T-helper 22 cell (primary cell): ENCODE measurements around the gene STK25.
"Not testable (repeated sequence)": the region's sequence is repeated elsewhere in the genome, so short reads cannot be mapped to it uniquely, and the experiment has no call there.

Source experiments
- DNase-seq: peaks from one replicate; pipeline ENCODE4 v3.0.0-alpha.2; 2020; ENCODE audit warnings: low read depth

STK25 gene

DNA sequence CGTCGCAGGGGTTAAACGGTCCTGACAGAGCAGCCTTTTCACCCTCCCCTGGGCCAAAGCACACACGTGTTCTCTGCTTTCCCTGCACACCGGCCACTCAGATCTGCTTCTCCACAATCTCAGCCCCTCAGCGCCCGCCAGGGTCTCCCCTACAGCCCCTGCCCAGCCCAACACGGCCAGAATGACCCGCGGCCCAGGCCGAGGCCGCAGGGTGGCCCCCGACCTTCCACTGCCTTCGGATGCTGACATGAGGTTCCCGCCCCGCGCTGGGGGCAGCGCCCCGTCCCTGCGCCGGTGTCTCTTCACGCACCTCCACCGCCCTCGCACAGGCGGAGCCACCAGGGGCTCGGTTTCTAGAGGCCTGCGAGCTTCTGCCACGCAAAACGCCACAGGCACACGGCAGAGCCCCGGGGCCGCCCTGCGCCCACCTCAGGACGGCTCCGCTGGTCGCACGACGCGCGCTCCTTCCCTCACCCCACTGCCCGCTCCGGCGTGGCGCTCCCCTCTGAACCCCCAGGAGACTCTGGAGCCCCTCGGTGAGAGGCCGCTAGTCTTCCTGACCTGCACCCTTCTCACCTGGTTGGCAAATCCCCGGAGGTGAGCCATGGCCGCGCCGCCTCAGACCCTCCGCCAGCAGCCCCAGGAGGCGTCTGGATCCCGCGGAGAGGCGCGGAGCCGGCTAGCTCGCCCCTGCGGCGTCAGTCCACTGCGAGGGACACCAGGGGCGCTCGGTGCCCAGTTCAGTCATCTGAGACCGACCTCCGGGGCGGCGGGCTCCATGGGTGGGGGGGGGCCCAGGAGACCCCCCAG lies 749 bp downstream of the STK25 start:
- DNase-seq = no peak

DNA sequence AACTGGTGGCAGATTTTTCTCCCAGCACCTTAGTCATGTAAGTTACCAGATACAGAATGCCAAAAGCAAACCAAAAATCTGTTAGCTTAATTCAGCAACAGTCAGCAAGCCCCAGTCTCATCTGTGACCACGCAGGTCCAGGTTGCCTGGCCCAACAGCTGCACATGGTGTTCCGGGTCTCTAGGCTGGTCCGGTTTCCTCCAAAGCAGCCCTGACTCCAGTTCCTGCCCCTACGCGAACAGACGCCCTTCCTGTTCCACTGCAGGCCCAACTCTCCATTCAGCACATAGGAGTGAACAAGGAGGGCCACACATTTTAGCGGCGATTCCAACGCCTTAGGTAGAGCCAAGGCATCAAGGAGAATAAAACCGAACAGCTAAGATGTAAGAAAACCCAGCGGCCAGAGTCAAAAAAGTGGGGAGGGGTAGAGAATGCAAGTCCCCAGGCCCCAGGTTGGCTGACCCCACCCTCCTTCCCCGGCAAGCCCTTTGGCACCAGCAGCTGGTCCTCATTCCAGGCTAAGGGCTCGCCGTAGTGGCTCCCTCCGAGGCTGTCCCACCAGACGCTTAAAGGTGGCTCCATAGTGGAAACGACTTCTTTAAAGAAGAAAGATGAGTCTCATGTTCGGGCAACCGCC lies 1.5 kb downstream of the STK25 start:
- no peak for DNase-seq

DNA sequence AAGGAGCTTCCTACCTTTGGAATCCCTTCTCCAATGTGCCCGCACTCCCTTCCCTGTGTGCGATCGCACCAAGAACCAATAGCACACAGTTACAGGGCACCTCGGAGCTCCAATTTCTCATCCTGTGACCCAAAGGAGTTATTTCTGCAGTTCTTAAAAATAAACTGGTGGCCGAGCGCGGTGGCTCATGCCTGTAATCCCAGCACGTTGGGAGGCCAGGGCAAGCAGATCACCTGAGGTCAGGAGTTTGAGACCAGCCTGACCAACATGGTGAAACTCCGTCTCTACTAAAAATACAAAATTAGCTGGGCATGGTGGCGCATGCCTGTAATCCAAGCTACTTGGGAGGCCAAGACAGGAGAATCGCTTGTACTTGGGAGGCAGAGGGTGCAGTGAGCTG lies 2.1 kb downstream of the STK25 start:
- DNase-seq = not testable (repeated sequence)

DNA sequence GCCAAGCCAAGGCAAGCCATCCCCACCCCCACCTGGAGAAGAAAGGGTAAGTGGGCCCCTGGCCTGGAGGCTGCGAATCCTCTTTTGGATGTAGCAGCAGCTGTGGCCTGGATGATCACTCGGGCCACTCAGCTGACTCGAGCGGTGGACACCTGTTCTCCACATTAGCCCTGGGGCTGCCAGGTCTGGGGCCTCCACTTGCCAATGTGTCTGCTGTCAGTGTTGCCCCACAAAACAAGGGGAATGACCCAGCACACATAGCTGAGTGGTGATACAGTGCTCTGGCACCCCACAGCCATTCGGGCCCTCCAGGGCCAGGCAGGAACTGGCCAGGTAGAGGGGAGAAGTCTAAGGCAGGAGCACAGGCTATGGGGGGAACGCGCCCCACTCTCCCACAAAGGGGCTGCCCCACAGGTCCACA lies 2.6 kb downstream of the STK25 start:
- no peak for DNase-seq

DNA sequence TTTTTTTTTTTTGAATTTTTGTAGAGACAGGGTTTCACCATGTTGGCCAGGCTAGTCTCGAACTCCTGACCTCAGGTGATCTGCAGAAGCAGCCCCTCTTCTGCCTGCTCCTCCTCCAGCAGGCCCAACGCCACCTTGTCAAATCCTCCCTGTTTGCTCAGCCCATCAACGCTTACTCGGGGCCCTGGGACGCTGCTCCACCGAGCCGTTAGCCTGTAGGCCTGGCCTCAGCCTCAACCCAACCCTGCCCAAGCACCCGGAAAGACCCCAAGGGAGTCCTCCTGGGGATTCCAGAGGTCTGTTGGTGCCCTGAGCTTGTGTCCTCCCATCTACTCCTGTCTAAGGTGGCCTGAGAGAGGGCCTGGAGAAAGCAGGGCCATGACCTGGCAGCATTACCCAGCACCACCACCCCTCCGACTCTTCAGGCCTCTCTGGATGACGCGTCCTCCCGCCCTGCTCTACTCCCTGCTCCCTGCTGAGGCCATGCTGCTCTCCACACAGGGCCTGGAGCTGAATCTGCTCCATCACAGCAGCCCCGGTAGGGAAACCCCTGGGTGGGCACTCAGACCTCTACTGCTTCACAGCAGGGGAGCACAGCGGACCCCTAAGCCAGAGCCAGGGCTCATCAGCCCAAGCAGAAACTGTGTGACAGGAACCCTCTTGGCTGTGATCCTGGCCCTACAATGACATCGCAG lies 3.2 kb downstream of the STK25 start:
- no peak for DNase-seq

DNA sequence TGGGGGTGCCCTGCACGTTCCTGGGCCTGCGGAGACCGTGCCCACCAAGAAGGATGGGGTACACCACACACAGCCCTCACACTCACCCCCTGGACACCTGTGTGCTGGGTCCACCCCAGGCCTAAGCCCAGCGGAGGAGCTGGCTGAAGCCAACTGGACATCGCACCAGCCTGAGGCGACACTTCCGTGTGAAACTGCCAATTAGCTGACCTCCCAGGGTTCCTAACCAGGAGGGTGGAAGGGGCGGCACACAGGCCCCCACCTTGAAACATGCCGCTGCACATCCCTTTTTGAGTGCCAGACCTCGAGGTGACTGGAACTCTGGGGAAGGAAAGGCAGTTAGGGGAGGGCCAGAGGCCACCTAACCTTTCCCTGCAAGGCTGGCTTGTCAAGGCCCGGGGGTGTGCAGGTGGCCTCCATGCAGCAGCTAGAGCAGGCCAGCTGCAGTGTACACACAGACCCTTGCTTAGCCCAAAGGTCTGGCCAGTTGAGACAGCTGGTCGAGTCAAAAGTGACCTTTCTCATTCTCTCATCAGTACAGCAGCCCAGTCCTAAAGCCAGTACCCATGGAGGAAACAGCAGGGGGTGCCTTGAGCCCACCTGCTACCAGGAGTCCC lies 4.5 kb downstream of the STK25 start:
- no peak for DNase-seq

DNA sequence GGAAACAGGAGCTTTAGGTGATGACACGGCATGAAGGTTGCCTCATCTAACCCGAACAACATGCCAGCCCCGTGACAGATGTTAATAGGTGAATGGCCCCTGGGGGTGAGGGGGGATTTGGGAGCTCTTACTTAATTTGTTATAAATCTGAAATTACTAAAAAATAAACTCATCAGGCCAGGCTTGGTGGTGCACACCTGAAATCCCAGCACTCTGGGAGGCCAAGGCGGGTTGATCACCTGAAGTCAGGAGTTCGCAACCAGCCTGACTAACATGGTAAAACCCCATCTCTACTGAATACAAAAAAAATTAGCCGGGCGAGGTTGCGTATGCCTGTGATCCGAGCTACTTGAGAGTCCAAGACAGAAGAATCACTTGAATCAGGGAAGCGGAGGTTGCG lies 6.1 kb downstream of the STK25 start:
- DNase-seq = no peak

DNA sequence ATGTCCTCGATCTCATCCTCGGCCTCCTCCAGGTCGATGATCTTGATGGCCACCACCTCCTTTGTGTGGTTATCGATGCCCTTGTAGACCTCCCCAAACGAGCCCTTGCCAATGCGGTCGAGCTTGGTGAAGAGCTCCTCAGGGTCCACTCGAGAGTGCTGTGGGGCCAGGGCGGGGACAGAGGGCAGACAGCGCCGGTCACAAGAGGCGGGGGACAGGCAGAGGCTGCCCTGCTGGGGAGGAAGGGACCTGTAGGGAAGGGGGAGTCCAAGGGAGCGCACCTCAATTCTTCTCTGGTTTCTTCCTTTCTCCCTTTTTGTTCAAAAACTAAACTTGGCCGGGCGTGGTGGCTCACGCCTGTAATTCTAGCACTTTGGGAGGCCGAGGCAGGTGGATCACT lies 6.8 kb downstream of the STK25 start:
- DNase-seq = no peak

DNA sequence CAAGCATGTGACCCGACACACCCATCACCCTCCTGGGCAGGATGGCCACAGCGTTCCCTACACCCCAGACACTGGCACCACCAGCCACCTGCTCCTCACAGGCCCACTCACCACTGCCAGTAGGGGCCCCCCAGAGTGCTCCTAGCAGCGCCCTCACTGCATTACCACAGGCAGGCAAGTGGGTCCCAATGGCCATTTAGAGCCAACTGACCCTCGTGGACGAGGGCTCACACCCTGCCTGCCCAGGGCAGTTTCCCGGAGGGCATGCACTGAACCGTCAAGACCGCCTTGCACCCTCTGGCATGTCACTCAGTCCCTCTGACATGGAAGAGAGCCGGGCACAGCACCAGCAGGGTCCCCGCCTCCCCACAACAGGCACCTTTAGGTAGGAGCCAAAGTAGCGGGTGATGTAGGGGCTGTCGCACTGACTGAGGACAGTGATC lies 7.3 kb downstream of the STK25 start:
- no peak for DNase-seq

DNA sequence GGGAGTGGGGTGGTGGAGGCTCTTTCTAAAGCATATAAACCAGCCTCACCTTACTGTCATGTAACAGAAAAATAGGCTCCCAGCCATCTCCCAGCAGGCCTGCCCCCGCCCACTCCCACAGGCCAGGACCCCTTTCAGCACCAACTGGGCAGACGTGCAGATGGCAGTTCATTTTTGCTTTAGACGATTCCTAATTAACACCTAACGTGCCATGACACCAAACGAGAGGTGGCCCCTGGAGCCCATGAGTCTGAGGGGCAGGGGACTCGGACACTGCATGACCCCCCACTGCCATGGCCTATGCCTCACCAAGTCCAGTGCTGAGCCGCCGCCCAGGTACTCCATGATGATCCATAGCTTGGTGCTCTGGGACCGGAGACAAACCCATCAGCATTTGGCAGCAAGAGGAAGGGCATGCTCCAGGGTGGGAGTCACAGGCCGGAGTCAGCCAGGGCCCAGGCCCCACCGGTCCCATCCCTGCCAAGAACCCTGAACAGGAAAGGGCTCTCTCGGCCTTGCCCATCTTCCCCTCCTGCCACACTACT lies 7.9 kb downstream of the STK25 start:
- no peak for DNase-seq

DNA sequence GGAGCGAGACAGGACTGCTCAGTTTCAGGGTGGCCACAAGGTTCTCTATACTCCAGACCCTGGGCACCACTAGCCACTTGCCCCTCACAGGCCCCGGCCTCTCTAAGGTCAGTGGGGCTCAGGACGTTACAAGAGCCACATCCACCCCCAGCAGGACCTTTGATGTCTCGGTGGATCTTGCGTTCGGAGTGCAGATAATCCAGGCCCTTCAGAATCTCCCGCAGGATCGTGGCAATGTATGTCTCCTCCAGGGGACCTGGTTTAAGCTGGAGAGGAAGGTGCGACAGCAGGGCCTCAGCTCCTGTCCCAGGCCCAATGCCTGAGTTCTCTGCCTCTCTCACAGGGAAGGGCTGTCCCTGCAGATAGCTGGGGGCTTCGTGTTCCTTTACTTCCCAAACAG lies 8.4 kb downstream of the STK25 start:
- no peak for DNase-seq

DNA sequence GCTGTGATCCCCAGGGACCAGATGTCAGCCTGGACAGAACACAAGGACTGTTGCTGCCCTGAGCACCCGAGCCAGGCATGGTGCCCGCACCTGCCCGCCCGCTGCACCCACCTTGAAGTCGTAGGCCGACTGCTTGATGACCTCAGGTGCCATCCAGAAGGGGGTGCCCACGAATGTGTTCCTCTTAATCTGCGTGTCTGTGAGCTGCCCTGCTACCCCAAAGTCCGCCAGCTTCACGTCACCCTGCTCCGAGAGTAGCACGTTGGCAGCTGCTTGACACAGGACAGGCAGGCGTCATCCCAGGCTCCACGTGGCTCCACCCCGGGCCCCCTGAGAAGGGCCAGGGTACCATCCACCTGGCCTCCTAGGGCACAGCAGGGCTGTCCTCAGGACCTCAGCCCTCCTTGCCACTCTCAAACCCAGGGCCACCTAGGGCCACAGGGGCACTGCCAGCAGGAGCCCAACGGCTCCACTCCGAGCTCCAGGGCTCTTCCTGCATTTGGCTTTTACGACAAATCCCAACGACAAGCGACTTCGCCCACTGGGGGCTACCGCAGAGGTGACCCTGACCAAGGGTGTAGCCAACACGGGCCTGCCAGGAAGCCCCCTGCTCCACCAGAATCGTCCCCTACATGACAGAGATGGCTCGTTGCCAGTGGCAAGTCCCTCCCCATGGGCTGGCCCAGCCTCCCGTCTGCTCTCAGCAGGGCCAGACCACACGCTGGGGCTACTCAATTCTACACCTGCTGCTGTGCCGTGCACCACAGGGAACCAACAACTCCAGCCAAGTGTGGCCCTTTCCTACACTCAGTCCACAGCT lies 9.0 kb downstream of the STK25 start:
- DNase-seq = no peak

DNA sequence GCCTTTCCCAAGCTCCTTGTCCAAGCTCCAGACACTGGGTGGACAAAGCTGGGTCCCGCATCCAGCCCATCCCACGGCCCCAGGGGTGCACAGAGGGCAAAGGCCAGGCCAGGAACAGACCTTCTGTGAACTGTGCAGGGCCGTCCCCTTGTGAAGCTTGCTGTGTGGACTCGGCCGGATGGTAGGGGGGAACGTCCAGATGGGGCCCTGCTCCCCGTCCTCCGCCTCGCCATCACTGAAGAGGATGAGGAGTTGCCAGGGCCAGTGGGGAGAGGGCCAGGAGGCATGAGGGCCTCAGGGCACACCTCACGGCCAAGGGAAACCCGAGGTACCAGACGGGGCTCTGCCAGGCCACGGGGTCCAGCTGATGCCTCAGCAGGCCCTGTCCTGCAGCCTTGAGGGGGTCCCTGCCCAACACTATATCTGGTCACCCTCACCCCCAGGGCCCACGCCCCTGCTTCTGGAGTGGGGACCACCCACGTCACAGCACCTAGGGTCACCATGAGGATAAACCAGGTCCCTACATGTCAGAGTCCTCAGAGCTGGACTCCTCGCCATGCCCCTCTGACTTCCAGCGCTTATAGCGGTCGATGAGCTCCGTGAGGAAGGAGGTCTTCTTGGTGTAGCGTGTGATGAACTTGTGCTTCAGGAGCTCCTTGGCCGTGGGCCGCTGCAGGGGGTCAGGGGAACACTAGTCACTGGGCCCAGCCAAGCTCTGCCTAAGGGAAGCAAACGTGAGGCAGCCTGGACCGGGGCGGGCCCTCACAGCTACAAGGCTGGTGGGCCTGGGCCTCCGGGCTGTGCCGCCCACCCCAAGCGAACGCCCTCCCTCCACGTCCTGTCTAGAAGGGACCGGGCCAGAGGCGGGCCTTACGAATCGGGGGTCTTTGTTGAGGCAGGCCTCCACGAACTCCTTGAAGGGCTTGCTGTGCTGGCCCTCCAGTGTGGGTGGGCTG lies 10.0 kb downstream of the STK25 start:
- DNase-seq = no peak

DNA sequence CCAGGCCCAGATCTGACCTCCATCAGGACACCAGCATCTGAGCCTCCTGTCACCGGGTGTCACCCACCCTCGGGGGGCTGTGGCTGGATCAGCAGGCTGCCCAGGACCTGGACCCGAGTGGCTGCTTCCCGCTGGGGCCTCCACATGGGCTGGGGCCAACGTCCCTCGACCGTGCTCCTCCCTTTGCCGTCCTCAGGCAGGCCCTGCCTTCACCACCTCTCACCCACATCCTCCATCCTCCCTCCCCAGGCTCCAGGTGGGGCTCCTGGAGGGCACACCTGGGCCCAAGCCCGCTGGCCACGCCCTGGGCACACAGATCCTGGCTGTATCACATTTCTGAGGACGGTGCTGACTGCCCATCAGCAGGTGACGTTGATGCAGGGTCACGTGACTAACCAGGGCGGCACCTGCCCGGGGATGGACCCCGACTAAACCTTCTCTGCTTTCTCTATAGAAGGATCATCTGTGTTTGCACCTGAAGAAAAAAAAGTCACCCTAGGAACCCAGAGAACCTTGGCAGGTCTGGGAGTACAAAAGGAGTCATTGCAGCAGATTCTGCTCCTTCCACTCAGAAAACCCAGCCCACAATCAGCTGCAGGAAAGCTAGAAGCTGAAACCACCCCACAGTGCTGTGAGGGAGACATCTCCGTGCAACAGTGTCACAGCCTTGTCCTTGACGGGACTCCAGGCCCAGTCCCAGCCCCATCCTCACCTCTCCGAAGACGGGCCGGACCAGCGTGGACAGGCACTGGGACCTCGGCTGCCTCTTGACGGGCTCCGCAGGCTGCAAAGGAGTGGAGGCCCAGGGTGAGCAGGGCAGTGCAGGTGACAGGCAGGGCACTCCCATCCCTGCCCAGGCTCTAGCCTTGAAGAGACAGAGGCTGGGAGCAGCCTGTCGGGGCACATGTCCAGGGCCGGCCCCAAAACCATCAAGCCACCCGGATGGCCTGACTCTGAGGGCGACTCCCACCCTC lies 11.2 kb downstream of the STK25 start:
- DNase-seq = no peak

DNA sequence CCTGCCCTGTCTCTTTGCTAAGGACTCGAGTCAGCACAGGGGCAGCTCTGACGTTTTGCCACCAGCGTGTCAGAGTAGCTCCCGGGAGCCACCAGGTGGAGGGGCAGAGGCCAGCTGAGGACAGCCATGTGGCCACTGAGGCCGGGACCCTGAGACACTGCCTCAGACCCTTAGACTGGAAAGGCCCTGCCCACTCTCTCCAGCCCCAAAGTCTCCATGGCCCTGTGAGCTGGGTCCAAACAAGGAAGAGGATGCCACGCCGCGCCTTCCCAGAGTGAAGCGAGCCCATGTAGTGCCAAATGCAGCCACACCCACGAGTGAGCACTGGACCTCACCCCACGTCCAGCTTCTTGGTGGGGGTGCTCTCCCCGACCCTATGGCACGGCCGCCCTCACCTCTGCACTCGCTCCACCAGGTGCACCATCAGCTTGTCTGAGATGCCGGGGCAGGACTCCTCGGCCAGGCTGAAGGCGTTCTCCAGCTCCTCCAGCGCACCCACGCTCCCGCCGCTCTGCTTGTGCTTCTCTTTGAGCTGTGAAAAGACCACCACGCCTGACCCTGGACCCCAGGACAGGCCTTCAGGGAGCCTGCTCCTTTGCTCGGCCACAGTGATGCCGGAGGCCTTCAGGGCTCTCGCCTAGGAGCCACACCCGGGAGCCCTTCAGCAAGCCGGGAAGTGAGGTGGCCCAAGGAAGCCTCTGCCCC lies 12.2 kb downstream of the STK25 start:
- no peak for DNase-seq

DNA sequence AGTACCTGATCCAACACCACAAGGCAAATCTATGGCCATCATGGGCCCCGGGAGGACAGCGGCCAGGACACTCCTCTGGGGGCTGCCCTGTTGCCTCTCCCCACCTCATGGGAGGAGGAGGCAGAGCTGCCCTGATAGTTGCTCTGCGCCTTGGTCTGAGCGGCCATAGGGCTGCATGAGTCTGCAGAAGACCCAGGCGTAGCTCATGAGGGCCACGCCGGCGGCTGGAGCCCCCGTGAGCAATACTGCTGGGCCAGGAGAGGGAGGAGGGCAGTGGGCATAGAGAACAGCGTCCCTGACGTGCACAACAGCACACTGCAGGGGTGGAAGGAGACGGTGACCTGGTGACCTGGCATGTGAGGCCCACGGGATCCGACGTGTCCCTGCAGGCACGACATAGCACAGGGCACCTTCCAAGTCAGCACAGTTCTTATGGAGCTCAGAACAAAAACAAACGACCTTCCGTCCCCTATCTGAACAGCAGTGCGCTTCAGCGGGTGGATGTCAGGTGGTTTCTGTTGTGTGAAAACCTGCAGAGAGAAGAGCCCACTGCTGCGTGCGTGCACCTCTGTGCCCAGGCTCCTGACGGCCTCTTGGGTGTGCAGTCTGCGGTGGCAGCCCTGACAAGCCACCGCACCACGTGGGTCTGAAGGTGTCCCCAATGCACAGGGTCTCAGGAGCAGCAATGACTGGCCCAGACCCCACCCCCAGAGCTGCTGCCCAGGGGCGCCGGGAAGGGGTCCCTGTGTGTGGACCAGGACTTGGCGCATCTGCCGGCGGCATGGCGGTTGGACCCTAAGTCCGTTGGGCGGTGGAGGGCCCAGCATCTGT lies 13.0 kb downstream of the STK25 start:
- no peak for DNase-seq

DNA sequence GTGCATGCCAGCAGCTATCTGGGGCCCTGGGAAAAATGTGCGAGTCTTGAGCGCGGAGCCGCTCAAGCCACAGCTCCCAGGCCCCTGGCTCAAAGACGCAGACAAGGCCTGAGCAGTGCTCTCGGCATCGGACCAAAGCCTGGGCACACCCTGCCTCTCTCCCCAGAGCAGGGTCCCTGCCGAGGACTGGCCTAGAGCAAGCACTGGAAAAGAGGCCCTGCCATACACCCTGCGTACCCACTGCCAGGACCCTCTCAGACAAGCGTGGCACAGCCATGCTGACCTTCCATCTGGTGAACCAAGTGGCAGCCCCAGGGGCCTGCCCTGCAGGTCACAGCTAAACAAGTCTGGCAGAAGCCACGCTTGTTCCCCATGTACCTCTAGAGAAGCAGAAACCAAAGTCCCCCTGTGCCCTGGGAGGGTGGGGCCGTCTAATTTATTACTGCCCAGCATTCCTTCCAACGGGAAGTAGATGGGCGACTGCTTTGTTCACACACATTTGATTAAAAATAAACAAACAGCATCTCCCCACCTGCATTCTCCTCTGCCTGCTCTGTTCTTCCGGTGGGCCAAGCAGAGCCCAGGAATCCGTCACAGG lies 14.0 kb downstream of the STK25 start:
- no peak for DNase-seq
